ENCODE results near the gene UPF3A. TPM values are rescaled to one million over a fixed set of nuclear protein-coding genes. Genes with fewer than 3 reads are reported as not detected.
"Not testable (repeated sequence)": the region's sequence is repeated elsewhere in the genome, so short reads cannot be mapped to it uniquely, and the experiment has no call there.

Gene UPF3A
- total and polyA plus RNA-seq, 10 donors, result 33.0 to 59.7 (median 49.1) TPM

DNA sequence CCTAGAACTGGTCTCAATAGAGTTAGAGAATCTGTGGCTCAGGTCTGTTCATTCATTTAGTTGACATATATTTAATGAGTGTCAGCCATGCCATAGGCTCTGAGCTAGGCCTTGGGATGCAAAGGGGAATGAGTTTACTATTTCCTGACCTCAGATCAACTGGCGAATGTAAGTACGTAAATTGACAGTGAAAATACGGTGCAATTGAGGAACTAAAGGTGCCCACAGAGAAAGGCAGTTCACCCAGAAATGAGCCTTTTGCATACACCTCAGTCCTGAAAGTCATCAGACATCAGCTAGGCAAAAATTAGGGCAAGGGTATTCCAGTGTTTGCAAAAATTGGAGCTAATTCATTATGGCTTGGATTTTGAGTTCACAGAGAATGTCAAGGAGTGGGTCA, 20.6 kb upstream of the UPF3A start:
- Histone ChIP-seq H3K4me3 (no peak overlapping the region), H3K27me3 (replicated peaks in 1 of 7) (no peaks in the 10 kb centered on the region), H3K4me1 (peaks cover 0 to 50% (median 17%) of the 10 kb centered on the region in 6 donors), H3K36me3 (peaks cover 0 to 100% (median 86%) of the 10 kb centered on the region in 6 donors), H3K9me3 (no peaks in the 10 kb centered on the region), H3K27ac (no peak overlapping the region)
- 40 to 62% (median 55%) methylated on average over 3 of the region's 3 CpGs for WGBS, 5 donors
- intact Hi-C loops (cut with DNase I; ENCODE audit: low total_unique reads), result no loop called here
- no peak for TF ChIP-seq CTCF (IDR thresholded peaks at IDR 0.05 in 8 of 11, conservative IDR thresholded peaks at IDR 0.05 in 3 of 11)
- no peak for TF ChIP-seq POLR2A (IDR thresholded peaks at IDR 0.05)
- no peak for TF ChIP-seq POLR2AphosphoS5 (IDR thresholded peaks at IDR 0.05)
- DNase-seq, result no peak

GRCh38 chr13:114261328-114261965, 20.0 kb upstream of the UPF3A start:
- intact Hi-C loops (cut with DNase I; ENCODE audit: low total_unique reads), result no loop called here
- peaks cover 0 to 100% (median 89%) of the 10 kb centered on the region in 6 donors for H3K36me3 ChIP-seq
- no peak for DNase-seq
- WGBS, 5 donors, result 60 to 82% (median 71%) methylated on average over 3 of the region's 3 CpGs
- H3K27me3 ChIP-seq (replicated peaks in 1 of 7), result no peaks in the 10 kb centered on the region
- H3K27ac ChIP-seq, result no peak overlapping the region
- no peak overlapping the region for H3K4me3 ChIP-seq
- H3K4me1 ChIP-seq, result peaks cover 0 to 47% (median 17%) of the 10 kb centered on the region in 6 donors
- no peaks in the 10 kb centered on the region for H3K9me3 ChIP-seq
- TF ChIP-seq POLR2A (IDR thresholded peaks at IDR 0.05), result no peak
- no peak for TF ChIP-seq POLR2AphosphoS5 (IDR thresholded peaks at IDR 0.05)

GRCh38 chr13:114263578-114263977, 17.8 kb upstream of the UPF3A start:
- Histone ChIP-seq H3K4me1 (peaks cover 0 to 41% (median 17%) of the 10 kb centered on the region in 6 donors), H3K36me3 (peaks cover 0 to 100% (median 89%) of the 10 kb centered on the region in 6 donors), H3K27ac (peak overlapping the region in 2 of 8 donors; percentile 1 to 49), H3K27me3 (replicated peaks in 1 of 7) (no peaks in the 10 kb centered on the region), H3K9me3 (no peaks in the 10 kb centered on the region), H3K4me3 (no peak overlapping the region)
- WGBS, 5 donors, result 33 to 46% (median 38%) methylated on average over 5 of the region's 5 CpGs
- DNase-seq, result no peak
- TF ChIP-seq POLR2AphosphoS5 (IDR thresholded peaks at IDR 0.05) (peak in 1 of 3 donors; percentile 12), POLR2A (IDR thresholded peaks at IDR 0.05) (no peak), CTCF (IDR thresholded peaks at IDR 0.05 in 8 of 11, conservative IDR thresholded peaks at IDR 0.05 in 3 of 11) (no peak)
- intact Hi-C loops (cut with DNase I; ENCODE audit: low total_unique reads), result no loop called here

DNA sequence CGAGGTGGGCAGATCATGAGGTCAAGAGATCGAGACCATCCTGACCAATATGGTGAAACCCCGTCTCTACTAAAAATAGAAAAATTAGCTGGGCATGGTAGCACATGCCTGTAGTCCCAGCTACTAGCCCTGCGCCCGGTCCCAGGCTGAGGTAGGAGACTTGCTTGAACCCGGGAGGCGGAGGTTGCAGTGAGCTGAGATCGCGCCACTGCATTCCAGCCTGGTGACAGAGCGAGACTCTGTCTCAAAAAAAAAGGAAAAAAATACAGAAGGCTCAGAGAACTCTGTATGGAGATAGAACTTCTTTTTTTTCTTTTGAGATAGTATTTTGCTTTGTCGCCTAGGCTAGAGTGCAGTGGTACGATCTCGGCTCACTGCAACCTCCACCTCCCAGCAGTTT, 17.1 kb upstream of the UPF3A start:
- 95 to 99% (median 96%) methylated on average over 13 of the region's 13 CpGs for WGBS, 5 donors
- H3K36me3 ChIP-seq, result peaks cover 0 to 100% (median 88%) of the 10 kb centered on the region in 6 donors
- DNase-seq; H3K9me3 ChIP-seq; intact Hi-C loops (cut with DNase I; ENCODE audit: low total_unique reads); H3K27me3 ChIP-seq (replicated peaks in 1 of 7); H3K4me3 ChIP-seq: not testable (repeated sequence)
- peak overlapping the region in 1 of 8 donors; percentile 49 for H3K27ac ChIP-seq
- peaks cover 0 to 41% (median 17%) of the 10 kb centered on the region in 6 donors for H3K4me1 ChIP-seq

GRCh38 chr13:114264886-114265611, 16.4 kb upstream of the UPF3A start:
- intact Hi-C loops (cut with DNase I; ENCODE audit: low total_unique reads), result no loop called here
- no peak overlapping the region for H3K27ac ChIP-seq
- H3K36me3 ChIP-seq, result peaks cover 0 to 100% (median 88%) of the 10 kb centered on the region in 6 donors
- H3K27me3 ChIP-seq (replicated peaks in 1 of 7), result no peaks in the 10 kb centered on the region
- peaks cover 0 to 41% (median 17%) of the 10 kb centered on the region in 6 donors for H3K4me1 ChIP-seq
- DNase-seq, result no peak
- TF ChIP-seq POLR2A (IDR thresholded peaks at IDR 0.05) (no peak), POLR2AphosphoS5 (IDR thresholded peaks at IDR 0.05) (no peak), CTCF (IDR thresholded peaks at IDR 0.05 in 8 of 11, conservative IDR thresholded peaks at IDR 0.05 in 3 of 11) (no peak)
- no peak overlapping the region for H3K4me3 ChIP-seq
- no peaks in the 10 kb centered on the region for H3K9me3 ChIP-seq
- 93 to 96% (median 94%) methylated on average over 8 of the region's 8 CpGs for WGBS, 5 donors
